Neural progenitor cell (in vitro differentiated cells): Measurements from ENCODE around the gene ALS2CL.

ENCODE experiments used
- CTCF ChIP-seq: fragments of 200-600 bp; sonication (generic); IDR thresholded peaks from 2 replicates; pipeline ENCODE4 v1.5.1; 2017; ENCODE audit warnings: antibody characterized with exemption, mild to moderate bottlenecking
- EZH2 ChIP-seq: fragments of 200-600 bp; sonication (generic); IDR thresholded peaks from 2 replicates; pipeline ENCODE4 v1.6.1; 2017; ENCODE audit warnings: antibody characterized with exemption, mild to moderate bottlenecking, moderate library complexity
- EZH2phosphoT487 ChIP-seq: fragments of 200-600 bp; sonication (generic); IDR thresholded peaks from 2 replicates; pipeline ENCODE4 v1.6.1; 2017; ENCODE audit warnings: antibody characterized with exemption

GRCh38 chr3:46680298-46680826 is 13.1 kb downstream of the ALS2CL start:
- TF ChIP-seq EZH2: no peak
- TF ChIP-seq CTCF: no peak
- no peak for TF ChIP-seq EZH2phosphoT487
